ENCODE results near the gene MOSPD2.
A peak's percentile ranks its signal among the peaks of the same experiment; 100 is the strongest.

The MOSPD2 gene

GRCh38 chrX:14872851-14873675 is at the start of gene MOSPD2, which contains the start of gene FANCB:
Gene MOSPD2, plus strand, starts transcription at chrX:14873421. Its CDS starts 108 bp downstream, at chrX:14873529.
Gene FANCB, minus strand, starts transcription at chrX:14873069. Its CDS starts 7,559 bp downstream, at chrX:14865510.
- DNase-seq: peak; percentile 77

DNA sequence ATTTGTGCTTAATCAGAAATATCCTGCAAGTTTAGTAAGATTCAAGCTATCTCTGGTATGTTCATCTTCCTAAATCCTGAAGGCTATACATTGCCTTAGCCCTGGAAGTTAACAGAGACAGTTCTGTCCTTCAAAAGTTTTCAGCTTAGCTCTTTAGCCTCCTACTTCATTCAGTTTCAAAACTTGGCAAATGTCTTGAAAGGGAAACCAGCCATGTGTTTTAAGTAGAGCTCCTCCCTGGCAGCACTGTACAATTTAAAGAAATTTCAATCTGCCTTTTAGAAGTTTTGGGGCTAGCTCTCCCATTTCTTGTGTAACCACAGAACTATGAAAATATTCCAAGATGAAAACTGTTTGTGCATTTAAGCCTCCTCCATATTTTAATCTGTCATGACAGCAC is 47.4 kb upstream of the MOSPD2 start:
- no peak for DNase-seq

DNA sequence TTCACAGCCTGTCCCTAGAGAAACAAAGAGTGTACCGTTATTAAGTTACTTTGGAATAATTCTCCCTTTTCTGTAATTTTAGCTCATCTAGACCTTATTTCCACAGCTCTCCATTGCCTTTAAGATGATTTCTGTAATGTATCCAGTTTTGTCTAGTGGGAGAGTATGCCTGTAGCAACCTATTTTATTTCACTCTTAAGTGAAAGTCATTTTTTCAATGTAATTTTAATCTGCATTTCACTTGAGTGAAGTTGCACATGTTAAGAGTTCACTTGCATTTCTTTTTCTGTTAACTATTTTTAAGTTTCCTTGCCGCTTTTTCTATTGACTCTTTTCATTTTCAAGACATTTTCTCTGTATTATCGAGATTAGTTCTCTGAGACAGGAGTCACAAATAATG is 46.9 kb upstream of the MOSPD2 start:
- DNase-seq: no peak

- DNase-seq: no peak
Measured at GRCh38 chrX:14829643-14830042, 43.6 kb upstream of the MOSPD2 start.

DNA sequence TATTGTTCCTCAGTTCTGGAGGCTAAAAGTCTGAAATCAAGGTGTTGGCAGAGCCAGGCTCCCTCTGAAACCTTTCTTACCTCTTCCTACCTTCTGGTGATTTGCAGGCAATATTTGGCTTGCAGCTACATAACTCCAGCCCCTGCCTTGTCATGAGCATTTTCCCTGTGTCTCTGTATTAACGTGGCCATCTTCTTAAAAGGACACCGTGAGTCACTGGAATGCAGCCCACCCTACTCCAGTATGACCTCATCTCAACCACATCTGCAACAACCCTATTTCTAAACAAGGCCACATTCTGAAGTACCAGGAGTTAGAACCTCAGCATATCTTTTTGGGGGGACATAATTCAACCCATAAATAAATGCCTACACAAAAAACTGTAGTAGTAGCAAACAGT is 41.1 kb upstream of the MOSPD2 start:
- DNase-seq: no peak

DNA sequence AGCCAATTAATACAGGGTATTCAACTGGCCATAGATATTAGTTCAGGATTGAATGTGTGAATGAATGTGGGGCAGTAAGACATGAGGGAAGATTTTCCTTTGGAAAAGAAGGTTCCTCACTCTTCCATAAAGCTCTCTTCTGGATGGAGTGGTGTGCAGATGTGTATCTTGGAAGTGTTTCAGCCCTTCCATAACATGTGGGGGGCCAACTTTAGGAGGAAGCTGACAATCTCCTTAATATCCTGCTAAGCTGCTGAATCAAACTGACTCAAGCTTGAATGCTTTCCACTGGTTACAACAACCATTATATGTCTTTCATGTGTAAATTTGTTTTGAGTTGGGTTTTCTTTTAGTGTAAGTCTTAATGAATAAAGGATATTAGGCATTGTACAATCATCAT is 40.6 kb upstream of the MOSPD2 start:
- no peak for DNase-seq

GRCh38 chrX:14837155-14837554 is 36.1 kb upstream of the MOSPD2 start:
- DNase-seq: no peak

GRCh38 chrX:14843666-14844065 is 29.6 kb upstream of the MOSPD2 start:
- DNase-seq: no peak

DNA sequence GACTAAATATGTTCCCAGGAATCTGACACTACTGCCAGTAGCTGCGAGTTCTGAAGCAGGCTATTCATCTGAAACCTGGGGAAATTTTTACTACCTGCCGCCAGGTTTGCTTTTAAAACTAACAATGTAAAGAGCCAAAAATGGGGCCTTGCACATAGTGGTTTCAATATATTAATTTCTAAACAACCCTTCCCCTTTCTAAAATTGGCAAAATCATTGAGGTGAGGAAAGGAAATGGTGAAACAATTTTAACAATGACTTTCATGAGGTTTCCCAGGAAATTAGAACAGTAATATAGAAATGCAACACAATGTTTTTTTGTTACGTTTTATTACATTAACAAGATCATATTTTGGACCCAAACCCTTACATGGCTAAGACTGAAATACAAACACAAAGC is 21.7 kb upstream of the MOSPD2 start:
- DNase-seq: no peak

- no peak for DNase-seq
Measured at GRCh38 chrX:14864631-14865030, 8.6 kb upstream of the MOSPD2 start.

DNA sequence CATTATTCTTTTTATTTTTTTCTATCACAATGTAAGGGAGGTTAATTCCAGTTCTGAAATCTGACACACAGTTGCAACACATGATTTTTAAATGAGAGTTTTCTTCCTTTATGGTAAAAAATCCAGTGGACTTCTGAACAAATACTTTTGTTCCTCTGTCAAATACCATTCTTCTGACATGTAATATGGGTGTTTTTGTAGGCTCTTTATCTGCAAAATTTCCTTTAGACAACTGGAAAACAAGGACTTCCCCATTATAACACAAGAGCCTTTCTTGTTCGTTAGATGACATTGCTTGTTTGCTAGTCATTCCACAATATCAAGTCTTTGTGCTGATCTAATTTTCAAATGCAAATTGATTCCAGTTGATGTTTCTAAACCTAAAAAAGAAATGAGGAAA is 8.0 kb upstream of the MOSPD2 start:
- DNase-seq: no peak

DNA sequence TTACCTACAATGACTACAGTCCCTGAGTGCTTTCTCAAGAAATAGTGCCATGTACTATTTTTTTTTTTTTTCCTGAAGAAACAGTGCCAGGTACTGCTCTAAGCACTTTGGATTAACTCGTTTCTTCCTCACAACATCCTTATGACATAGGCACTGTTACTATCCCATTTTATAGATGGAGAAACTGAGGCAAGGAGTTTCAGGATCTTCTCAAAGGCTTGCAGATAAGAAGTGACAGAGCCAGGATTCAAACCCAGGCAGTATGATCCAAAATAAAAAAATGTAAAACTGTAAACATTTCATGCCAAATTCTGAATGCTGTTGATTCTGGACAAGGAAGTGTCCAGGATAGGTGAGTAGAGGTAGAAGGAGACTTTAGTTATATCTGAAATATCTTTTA is 1.5 kb upstream of the MOSPD2 start:
- no peak for DNase-seq

GRCh38 chrX:14872355-14872754 is 866 bp upstream of the MOSPD2 start:
- no peak for DNase-seq

DNA sequence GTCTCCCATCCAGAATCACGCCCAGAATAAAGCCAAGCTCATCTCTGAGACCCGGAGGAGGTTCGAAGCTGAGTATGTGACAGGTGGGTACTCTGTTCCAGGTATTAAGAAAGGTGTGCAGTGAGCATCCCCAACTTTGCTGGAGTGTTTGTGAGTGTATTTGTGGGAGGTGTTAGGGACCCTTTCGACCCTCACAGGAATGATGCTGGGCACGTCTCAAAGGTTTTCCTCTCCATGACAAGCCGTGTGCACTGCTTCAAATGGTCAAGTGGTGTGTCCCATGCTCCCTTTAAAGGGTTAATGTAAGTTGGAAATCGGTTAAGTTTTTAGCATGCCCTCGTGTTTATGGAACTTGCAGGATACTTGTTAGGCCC is 442 bp downstream of the MOSPD2 start:
- no peak for DNase-seq

DNA sequence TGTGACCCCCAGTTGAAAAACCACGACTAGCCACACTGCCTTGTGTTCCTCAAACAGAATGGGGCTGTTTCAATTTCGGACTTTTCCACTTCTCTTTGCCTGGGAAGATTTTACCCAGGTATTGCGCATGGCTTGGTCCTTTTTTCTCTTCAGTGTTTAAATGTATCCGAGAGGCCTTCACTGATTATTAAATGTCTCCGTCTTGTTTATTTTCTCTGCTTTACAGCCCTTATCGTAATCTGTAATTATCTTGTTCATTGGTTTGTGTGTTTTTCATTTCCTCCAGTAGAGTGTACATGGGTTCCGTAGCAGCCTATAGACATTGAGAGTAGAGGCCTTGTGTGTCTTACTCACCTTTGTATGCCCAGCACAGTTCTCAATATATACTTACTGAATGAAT is 2.4 kb downstream of the MOSPD2 start:
- DNase-seq: no peak

DNA sequence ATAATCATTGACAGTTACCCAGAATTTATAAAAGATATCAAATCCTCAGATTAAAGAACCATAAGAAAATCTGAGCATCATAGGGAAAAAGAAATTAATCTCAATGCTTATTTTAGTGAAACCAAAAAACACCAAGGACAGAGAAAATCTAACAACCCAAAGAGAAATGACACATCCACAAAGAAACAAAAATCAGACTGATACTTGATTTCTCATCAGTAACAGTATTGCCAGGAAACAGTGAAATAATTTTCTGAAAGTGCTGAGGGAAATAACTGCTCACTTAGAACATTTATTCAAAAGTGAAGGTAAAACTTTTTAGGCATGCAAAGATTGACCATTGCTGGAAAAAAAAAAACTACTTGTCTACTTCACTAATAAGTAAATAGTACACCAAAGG is 10.6 kb downstream of the MOSPD2 start:
- DNase-seq: no peak

DNA sequence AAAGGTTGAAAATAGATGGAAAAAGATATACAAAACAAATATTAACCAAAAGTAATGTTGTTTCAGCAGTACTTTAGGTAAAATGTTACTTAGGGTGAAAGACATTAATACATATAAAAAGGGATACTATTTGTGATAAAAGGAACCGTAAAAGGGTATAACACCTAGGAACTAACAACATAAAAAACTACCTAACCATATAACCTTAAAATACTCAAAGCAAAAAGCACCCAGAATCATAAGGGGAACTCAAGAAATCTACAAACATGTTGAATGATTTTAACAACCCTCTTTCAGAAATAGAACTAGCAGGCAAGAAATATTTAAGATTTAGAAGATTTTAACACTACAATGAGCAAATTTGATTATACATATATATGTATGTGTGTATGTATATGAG is 11.5 kb downstream of the MOSPD2 start:
- DNase-seq: no peak

GRCh38 chrX:14886252-14886651 is 13.0 kb downstream of the MOSPD2 start:
- DNase-seq: no peak

DNA sequence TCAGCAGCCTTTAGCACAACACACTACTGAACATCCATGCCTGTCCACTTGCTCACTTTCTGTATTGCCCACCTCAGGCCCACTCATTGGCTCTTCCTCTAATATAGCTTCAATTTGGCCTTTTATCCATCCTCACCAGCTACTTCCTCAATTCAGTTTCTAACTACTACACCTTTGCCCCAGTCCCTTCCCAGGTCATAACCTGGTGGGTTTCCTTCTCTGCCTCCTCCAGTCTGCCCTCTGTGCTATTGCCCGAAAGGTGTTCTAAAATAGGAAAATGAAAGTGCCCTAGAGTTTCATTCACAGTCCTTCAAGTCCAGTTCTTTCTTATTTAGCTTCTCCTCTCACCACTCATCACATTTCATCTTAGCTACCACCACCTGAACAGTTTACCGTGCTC is 23.1 kb downstream of the MOSPD2 start:
- no peak for DNase-seq

GRCh38 chrX:14897042-14897441 is 23.8 kb downstream of the MOSPD2 start:
- DNase-seq: no peak

- no peak for DNase-seq
Measured at GRCh38 chrX:14899607-14900006, 26.4 kb downstream of the MOSPD2 start.

- DNase-seq: no peak
Measured at GRCh38 chrX:14902537-14902936, 29.3 kb downstream of the MOSPD2 start.

- no peak for DNase-seq
Measured at GRCh38 chrX:14903891-14904290, 30.7 kb downstream of the MOSPD2 start.

- DNase-seq: no peak
Measured at GRCh38 chrX:14913241-14913640, 40.0 kb downstream of the MOSPD2 start.

DNA sequence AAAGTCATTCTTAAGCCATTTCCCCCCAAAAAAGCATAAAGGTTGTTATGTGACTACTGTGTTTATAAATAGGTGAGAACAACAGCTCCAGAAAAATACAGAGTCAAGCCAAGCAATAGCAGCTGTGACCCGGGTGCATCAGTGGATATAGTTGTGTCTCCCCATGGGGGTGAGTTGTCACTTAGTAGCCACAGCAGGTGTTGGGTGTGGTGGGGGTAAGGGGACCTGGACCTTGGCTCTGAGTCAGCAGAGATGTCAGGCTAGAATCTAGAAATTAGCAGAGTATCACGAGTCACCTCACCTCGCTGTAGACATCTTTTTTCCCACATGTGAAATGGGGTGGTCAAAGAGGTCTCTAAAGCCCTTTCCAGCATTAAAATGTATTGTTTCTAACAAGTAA is 42.4 kb downstream of the MOSPD2 start:
- no peak for DNase-seq

Data from NCI-H1048 (cell line).